SK-N-DZ (cell line): ENCODE measurements around the gene C6orf47.
A peak's percentile ranks its signal among the peaks of the same experiment; 100 is the strongest.

ENCODE experiments used
- DNase-seq: peaks from one replicate; pipeline ENCODE4 v3.0.0-alpha.2; 2015; ENCODE audit warnings: low spot score

Gene C6orf47

DNA sequence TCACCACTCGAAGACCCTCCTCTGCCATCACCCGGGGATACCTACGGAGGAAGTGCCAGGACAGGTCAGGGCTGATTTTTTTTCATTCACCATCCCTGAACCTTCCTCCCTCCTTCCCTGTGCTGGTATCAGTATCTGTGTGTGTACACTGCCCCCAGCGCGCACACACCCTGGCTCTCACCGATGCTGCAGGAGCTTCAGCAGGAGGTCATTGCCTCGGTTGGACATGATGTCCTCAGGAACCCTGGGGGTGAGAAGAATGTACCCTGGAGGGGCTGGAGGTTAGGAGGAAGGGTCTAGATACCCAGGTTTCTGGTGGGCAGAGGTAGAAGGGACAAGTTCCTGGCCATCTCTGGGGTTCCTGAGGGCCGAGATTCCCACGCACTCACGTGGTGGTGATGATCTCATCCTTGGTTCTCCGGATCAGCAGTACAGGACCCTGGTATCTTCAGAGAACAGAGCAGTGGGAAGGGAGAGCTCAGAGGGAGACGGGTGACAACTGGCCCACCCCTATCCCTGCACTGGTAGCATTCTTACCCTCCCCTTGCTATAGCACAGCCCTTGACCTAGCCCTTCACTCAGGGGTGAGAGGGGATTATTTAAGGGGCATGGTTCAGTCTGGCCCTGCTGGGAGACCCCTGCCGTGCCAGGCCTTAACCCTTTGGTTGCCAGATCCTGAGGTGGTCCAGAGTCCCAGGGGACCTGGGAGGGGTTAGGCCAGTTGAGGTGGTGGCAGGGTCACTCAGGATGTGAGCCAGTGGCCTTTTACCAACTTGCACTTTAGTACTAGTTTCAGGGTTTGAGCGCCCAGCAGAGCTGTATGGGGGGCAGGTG, 27.5 kb upstream of the C6orf47 start:
- DNase-seq: no peak

DNA sequence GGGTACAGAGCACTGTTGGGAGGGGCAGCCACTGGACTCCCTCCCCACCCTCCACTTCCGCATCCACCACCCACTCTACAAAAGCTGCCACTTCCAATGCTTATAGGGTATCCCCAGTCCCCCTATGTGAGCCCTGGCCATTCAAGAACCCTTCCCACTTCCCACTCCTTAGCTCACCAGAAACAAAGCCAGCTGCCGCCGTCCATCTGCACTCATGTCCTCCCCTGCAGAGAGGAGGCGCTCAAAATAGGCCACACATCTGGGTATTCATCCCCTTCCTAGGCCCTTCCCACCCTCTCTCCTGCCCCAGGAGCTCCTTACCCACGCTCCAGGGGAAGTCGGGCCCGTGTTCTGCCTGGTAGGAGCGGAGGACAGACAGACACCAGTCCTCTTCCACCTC, 26.7 kb upstream of the C6orf47 start:
- no peak for DNase-seq

DNA sequence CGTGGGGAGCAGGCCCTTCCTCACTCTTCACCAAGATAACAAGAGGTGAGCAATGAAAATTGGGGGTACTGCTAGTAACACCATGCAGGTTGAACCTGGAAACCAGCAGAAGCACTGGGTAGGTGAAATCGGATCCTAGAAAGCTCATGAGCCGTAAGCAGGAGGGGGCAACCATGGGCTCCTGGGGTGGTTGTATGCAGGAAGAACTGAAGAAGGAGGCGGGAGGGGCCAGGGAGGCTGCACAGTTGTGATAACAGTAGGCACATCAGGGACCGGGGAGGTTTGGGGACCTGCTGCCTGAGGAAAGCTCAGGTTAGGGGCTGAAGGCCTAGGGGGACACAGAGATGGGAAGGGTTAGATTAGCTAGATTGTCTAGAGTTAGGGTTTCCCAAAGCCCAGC, 25.9 kb upstream of the C6orf47 start:
- DNase-seq: no peak

DNA sequence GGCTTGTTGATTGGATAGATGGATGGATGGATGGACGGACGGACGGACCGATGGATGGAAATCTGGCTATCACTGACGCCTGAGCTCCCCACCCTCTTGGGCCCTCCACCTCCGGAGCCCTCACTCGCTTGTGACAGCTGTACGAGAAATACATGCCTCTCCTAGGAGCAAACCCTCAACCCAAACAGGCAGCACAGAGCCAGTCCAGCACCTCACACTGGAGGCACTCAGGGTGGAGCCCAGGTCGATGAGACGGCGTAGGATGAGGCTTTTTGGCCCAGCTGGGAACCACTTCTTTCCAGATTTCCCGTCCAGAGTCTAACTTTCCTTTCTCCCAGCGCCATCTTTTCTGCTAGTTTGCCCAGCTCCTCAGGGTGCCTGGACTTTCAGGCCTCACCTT, 23.0 kb upstream of the C6orf47 start:
- no peak for DNase-seq

DNA sequence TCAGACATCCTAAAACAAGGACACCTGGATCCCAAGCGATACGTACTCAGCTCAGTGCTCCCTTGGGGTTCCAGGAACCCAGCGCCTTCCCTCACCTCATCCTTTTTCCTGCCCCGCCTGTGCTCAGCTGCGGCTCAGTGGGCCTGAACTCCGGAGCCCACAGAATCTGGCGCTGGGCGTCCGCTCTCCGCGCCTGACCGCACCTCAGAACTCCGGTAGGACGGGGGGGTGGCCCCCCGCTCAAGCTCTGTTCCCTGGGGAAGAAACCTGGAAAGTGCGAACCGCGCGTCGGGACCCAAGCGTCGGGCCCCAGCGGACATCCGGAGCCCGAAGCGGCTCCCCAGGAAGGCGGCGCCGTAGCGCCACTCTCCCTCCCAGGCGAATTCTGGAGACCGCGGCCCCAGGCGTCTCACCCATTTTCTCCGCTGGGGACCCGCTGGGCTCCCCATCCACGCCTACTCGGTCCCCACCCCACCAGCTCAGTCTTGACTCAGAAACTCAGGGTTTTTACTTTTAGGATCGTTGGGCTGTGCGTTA, 20.6 kb upstream of the C6orf47 start:
- no peak for DNase-seq

DNA sequence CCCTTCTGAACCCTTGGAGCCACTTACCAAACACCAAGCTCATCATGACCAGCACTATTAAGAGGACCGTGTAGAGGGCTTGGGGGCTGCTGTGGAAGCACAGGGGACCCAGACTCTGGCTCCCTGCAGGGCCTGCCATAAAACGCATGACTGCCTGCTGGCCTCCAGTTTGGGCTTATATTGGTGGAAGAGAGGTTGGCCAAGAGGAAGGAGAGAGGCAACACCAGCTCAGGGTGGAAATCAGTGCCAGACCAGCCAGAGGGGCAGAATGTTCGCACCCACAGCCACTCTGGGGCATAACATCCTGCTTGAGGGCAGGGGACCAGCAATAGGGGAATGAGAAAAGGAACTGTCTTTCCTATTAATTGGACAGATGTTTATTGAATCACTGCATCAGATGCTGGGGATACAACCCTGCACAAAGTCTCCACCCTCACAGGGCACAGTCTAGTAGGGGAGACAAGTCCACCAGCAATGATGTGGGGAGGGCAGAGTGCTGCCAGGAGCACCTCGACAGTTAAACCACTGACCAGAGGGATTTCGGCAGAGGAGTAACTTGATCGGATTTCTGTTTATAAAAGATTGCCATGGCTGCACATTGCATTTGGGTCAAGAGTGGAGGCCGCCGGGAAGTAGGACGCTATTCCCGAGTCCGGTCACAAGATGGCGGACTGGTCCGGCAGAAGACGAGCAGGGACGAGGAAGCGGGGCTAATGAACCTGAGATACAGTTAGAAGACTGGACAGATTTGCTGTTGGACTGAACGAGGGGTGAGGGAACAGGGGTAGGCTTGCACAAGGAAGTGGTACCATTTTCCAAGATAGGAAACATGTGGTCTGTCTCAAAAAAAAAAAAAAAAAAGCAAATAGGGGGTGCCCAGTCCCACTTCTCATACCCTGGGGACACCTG, 19.9 kb upstream of the C6orf47 start, which contains the start of gene LY6G5C:
Gene LY6G5C, minus strand, starts transcription at position 842 of the 909 bp plus-strand sequence. Its CDS starts 694 bp downstream, at position 148.
- peak; percentile 76 for DNase-seq

DNA sequence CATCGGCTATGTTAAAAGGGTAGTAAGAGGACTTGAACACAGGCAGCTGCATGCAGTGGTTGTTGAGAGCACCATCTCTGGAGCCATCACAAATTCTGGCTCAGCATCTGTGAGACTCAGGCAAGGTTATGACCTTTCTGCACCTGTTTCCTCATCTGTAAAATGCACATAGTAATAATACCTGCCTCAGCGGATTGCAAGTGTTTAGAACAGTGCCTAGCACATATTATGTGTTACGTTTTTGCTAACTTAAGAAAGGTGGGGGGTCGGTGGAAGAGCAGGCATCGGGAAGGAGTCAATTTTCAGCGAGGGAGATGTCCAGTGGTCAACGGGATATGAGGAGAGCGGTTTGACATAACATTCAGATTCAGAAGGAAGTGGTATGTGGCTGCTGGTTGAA, 17.4 kb upstream of the C6orf47 start:
- DNase-seq: no peak

DNA sequence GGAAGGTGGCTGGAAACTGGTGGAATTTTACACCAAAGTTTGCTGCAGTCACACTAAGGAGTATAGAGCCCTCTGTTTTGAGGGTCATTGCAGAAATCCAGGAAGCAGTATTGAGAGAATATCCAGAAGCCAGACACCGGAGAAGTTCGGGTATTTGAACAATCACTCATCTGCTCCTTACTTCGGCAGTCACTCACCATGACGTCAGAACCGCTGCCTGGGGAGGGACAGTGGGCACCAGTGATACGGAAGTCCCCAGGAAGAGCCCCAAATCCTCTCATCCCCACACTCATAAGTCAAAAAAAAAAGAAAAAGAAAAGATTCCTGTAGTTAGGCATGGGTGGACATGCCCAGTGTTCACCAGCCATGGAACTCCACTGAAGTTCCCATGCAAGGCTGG, 16.3 kb upstream of the C6orf47 start:
- no peak for DNase-seq

DNA sequence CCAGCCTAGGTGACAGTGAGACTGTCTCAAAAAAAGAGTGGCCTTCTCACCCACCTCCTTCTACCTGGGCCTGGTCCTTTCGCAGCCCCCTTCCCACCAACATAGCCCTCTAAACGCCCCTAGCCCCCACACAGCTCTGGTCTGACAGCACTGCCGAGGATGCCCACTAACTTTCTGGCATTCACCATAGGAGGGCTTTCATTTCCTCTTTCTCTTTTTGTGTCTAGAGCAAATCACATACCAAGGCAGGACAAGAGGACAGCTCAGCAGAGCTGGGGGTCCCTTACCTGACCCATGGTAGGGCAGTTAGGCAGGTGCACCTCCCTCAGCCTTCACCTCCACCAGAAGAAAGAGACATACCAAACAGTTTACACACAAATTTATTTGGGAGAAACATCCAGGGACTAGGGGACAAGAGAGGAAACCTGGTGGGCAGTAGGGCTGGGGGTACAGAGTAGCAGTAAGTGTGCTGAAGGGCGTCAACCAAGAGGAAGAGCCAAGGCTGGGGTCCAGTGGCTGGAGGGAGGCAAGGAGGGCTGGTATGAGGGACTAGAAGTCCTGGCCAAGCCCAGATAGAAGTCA, 15.8 kb upstream of the C6orf47 start:
- no peak for DNase-seq

DNA sequence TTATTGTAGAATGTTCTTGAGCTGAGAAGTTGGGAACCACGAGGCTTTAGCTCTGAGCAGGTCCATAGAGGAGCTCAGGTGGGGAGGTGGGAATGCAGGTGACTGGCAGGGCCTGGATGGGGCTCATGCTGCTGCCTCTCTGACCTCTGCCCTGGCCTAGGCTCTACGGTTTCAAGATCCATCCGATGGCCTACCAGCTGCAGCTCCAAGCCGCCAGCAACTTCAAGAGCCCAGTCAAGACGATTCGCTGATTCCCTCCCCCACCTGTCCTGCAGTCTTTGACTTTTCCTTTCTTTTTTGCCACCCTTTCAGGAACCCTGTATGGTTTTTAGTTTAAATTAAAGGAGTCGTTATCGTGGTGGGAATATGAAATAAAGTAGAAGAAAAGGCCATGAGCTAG, 9.1 kb upstream of the C6orf47 start, which contains the start of gene LY6G5B:
Gene LY6G5B, plus strand, starts transcription at position 301 of the 400 bp plus-strand sequence. CDS start 975 bp downstream, outside the sequence.
- no peak for DNase-seq

DNA sequence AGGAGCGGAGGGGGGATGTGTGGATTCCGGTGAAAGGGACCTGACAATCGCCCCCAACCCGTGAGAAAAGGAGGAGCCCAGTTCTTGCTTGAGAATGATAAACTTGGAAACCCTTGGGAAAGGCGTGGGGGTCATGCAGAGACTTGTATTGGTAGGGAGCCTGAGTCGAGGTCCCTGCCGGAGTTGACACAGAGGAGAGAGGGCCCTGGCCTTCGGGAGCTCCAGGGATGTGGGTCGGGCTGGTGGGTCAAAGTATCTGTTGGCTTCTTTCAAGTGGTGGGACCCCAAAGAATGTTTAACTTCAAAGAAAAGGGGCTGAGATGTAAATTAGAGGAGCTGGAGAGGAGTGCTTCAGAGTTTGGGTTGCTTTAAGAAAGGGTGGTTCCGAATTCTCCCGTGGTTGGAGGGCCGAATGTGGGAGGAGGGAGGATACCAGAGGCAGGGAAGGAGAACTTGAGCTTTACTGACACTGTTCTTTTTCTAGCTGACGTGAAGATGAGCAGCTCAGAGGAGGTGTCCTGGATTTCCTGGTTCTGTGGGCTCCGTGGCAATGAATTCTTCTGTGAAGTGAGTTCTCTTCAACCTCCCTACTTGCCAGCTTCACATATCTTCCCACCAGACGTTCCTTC, 5.9 kb upstream of the C6orf47 start:
- no peak for DNase-seq

DNA sequence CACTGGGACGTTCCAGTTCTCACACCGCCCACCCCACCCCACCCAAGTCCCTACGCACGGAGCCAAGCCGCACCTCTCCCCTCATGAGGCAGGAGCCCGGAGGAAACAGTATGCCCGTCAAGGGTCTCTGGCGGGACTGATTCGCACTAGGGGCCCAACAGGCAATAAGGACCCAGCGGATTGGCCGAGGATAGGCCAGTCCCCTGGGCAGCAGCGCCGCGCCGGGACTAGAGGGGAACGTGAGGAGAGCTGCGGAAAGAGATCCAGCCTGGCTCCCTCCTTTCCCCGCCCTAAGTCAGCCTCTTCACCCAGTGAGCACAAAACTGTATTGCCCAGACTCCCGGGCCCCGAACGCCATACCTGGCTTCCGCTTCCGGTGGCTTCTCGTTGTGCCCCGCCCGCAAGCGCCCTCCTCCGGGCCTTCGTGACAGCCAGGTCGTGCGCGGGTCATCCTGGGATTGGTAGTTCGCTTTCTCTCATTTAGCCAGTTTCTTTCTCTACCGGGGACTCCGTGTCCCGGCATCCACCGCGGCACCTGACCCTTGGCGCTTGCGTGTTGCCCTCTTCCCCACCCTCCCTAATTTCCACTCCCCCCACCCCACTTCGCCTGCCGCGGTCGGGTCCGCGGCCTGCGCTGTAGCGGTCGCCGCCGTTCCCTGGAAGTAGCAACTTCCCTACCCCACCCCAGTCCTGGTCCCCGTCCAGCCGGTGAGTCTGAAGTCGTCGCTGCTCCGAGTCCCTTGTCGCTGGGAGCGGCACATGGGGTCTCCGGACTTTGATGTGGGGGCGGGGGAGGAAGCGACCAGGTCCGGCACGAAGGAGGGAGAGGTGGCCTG, 5.1 kb upstream of the C6orf47 start, which contains the start of gene CSNK2B:
Gene CSNK2B, plus strand, starts transcription at position 580 of the 836 bp plus-strand sequence. CDS start 752 bp downstream, outside the sequence.
- DNase-seq: peak; percentile 98

DNA sequence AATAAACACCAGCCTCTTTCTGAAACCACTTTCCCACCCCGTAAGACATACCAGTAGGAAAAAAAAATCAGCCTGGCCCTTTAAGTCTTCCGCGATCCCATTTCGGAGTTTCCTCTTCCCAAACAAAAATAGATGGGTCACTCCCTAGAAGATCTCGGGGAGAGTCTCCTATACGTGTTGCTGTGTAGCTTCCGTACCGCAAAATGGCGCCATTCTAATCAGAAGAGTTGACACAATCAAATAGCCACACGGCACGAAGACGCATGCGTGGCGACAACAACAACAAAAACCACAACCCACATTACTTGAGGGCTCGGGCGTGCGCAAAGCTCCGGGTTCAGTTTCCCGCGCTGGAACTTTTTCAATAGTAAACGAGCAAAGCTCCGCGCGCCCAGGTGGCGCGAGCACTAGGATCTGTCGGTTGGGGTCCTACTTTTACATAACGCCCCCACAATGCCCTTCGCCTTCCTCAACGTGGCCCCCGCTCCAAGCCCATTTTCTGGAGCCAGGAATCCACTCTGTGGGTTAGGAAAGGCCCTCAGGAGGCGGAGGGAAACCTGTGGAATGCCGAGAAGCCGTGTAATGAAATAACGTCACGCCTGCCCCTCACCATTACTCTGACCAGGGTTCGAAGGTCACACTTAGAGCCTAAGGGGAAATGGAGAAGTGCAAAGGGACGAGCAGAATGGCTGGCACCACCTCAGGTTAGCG, 4.4 kb upstream of the C6orf47 start, which contains the start of gene GPANK1:
Gene GPANK1, minus strand, starts transcription at position 208 of the 711 bp plus-strand sequence. CDS start 519 bp downstream, outside the sequence.
- peak; percentile 93 for DNase-seq

DNA sequence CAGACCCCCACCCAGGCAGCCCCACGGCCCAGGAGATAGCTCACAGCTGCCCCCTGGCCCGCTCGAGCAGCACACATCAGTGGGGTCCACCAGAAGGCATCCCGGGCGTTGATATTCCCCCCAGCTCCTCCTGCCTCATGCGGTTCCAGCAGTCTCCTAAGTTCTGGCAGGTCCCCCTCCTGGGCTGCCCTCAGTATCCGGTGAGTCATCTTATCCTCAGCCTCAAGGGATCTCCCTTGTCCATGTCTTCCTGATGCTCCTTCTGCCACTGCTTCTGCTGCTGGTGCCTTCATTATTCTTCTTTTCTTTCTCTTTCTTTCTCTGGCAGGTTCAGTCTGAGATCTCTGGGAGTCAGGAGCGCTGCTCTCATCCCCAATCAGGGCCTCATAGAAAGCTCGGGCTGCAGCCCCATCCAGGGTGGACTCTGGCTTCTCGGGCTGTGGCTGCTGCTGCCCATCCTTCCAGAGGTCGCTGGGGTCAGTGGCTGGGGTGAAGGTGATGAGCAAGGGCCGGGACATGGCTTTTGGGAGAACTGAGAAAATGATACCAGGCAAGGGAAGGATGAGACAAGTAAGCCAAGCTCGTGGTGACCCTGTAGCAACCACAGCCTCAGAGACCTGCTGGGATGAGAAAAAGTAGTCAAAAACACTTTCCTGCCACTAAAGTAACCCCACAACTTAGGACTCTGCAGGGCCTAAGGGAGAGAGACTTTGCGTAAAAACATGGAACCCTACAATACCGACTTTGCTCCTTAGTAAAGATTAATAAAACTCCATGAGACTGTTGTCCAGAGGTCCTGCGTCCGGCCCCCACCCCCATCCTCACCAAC, 3.6 kb upstream of the C6orf47 start:
- DNase-seq: no peak

DNA sequence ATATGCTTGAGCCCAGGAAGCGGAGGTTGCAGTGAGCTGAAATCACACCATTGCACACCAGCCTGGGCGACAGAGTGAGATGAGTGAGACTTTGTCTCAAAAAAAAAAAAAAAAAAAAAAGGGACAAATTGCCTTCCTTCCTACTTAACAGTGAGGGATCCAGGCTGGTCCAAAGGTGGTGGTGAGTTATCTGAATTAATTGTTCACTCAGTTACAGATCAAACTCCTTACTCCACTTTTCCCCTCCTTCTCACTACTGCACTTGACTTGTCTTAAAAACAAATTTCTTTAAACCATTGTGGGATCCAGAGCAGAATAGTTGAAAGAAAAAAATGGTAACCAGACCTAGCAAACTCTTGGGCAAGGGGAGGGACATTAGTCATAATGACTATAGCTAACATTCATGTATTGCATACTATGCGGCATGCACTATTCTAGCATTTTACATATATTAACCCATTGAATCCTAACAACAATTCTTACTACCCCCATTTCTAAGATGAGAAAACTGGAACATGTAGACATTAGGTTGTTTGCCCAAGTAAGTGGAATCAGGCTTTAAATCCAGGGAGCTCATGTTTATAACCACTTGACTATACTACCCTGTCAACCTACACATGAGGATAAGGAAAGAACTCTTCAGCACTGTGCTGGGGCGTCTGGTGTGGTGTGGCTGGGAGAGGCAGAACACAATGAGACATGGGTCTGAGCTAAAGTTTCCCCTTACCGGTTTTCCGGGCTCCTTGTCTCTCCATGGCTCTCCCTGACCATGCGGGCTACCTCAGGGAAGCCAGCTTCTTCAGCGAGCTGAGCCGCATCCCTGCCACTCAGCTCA, 2.8 kb upstream of the C6orf47 start:
- DNase-seq: no peak

DNA sequence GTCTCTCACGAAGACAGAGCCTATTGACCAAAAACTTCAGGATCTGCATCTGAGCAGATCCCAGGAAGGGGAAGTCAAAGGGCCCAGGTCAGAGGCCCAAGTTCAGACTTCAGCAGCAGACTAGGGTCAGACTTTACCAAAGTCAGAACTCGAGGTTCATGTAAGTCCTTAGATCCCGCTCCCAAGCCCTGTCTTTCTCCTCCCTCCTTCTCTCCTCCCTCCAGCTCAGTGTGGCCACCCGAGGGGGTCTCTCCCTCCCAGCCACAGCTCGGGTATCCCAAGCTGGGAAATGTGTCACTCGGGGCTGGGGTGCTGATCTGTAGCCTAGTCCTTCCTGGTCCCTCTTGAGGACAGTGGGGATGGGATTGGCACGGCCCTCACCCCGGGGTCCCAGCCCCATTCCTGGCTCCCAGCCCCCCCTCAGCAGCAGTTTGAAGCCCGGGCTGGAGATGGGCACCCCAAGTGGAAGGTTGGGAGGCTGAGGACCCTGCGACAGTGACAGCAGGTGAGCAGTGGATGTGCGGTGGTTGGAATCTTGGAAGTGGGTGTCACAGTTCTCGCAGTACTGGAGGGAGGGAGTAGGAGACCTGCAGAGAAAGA, 1.6 kb upstream of the C6orf47 start:
- DNase-seq: no peak
